H9 (cell line): Measurements from ENCODE around the gene IL1RAPL2. TPM values are rescaled to one million over a fixed set of nuclear protein-coding genes. Genes with fewer than 3 reads are reported as not detected.

Experiments
- DNase-seq: peaks from one replicate; pipeline ENCODE4 v3.0.0-alpha.2; 2017
- H2AFZ ChIP-seq: one replicate; pipeline ENCODE4 v1.6.1; 2013; ENCODE audit warnings: mild to moderate bottlenecking, low read length, control low read depth, moderate library complexity
- H2AK5ac ChIP-seq: 2 replicates; pipeline ENCODE4 v1.6.1; 2013; ENCODE audit warnings: low read length, control low read depth, mixed read lengths; ENCODE audit not compliant: insufficient read length
- H2BK120ac ChIP-seq: one replicate; pipeline ENCODE4 v1.6.1; 2013; ENCODE audit warnings: low read depth, mild to moderate bottlenecking, low read length, control low read depth, inconsistent platforms; ENCODE audit not compliant: poor library complexity, severe bottlenecking
- H2BK12ac ChIP-seq: 2 replicates; pipeline ENCODE4 v1.6.1; 2013; ENCODE audit warnings: low read length, control low read depth, mixed read lengths, low read depth; ENCODE audit not compliant: insufficient read length
- H2BK15ac ChIP-seq: 2 replicates; pipeline ENCODE4 v1.6.1; 2013; ENCODE audit warnings: low read depth, low read length, control low read depth
- H2BK20ac ChIP-seq: one replicate; pipeline ENCODE4 v1.6.1; 2013; ENCODE audit warnings: low read depth, mild to moderate bottlenecking, low read length, control low read depth, inconsistent platforms; ENCODE audit not compliant: poor library complexity, severe bottlenecking
- H2BK5ac ChIP-seq: 2 replicates; pipeline ENCODE4 v1.6.1; 2013; ENCODE audit warnings: low read length, control low read depth, mixed read lengths; ENCODE audit not compliant: insufficient read length
- H3K14ac ChIP-seq: 2 replicates; pipeline ENCODE4 v1.6.1; 2013; ENCODE audit warnings: low read length, control low read depth; ENCODE audit not compliant: insufficient read depth
- H3K18ac ChIP-seq: 2 replicates; pipeline ENCODE4 v1.6.1; 2013; ENCODE audit warnings: low read depth, mild to moderate bottlenecking, mixed read lengths, low read length, control low read depth; ENCODE audit not compliant: insufficient read length
- H3K23ac ChIP-seq: 2 replicates; pipeline ENCODE4 v1.6.1; 2013; ENCODE audit warnings: low read length, control low read depth, mixed read lengths, low read depth; ENCODE audit not compliant: insufficient read length
- H3K23me2 ChIP-seq: 2 replicates; pipeline ENCODE4 v1.6.1; 2013; ENCODE audit warnings: low read depth, mild to moderate bottlenecking, mixed read lengths, low read length, control low read depth; ENCODE audit not compliant: insufficient read length, poor library complexity, severe bottlenecking
- H3K27ac ChIP-seq: 2 replicates; pipeline ENCODE4 v1.5.1; 2013; ENCODE audit warnings: low read length, control low read depth, mixed read lengths, low read depth; ENCODE audit not compliant: insufficient read length
- H3K27me3 ChIP-seq: 2 replicates; pipeline ENCODE4 v1.6.1; 2013; ENCODE audit warnings: low read length, control low read depth, inconsistent platforms; ENCODE audit not compliant: insufficient read depth
- H3K4ac ChIP-seq: 2 replicates; pipeline ENCODE4 v1.6.1; 2013; ENCODE audit warnings: low read depth, mild to moderate bottlenecking, control low read depth, inconsistent platforms, low read length, moderate library complexity
- H3K4me1 ChIP-seq: 2 replicates; pipeline ENCODE4 v1.6.1; 2013; ENCODE audit warnings: low read length, control low read depth, inconsistent platforms; ENCODE audit not compliant: insufficient read depth
- H3K4me2 ChIP-seq: 2 replicates; pipeline ENCODE4 v1.6.1; 2013; ENCODE audit warnings: low read length, control low read depth, mixed read lengths; ENCODE audit not compliant: insufficient read length, insufficient read depth
- H3K56ac ChIP-seq: 2 replicates; pipeline ENCODE4 v1.6.1; 2013; ENCODE audit warnings: low read depth, mild to moderate bottlenecking, mixed read lengths, low read length, control low read depth; ENCODE audit not compliant: insufficient read length
- H3K79me1 ChIP-seq: 2 replicates; pipeline ENCODE4 v1.6.1; 2013; ENCODE audit warnings: low read depth, mild to moderate bottlenecking, moderate library complexity, low read length, control low read depth, inconsistent platforms; ENCODE audit not compliant: insufficient read depth, poor library complexity, severe bottlenecking
- H3K79me2 ChIP-seq: 2 replicates; pipeline ENCODE4 v1.6.1; 2013; ENCODE audit warnings: low read length, control low read depth, inconsistent platforms; ENCODE audit not compliant: insufficient read depth
- H3K9ac ChIP-seq: 2 replicates; pipeline ENCODE4 v1.6.1; 2013; ENCODE audit warnings: low read length, control low read depth, mixed read lengths; ENCODE audit not compliant: insufficient read length; ENCODE audit errors: extremely low read depth
- H3K9me3 ChIP-seq: one replicate; pipeline ENCODE4 v1.6.1; 2013; ENCODE audit warnings: low read depth, low read length, inconsistent platforms; ENCODE audit not compliant: control insufficient read depth
- H3T11ph ChIP-seq: one replicate; pipeline ENCODE4 v1.6.1; 2013; ENCODE audit warnings: mild to moderate bottlenecking, low read length, control low read depth, inconsistent platforms
- H4K20me1 ChIP-seq: one replicate; pipeline ENCODE4 v1.6.1; 2013; ENCODE audit not compliant: control insufficient read depth, insufficient read length, insufficient read depth
- H4K5ac ChIP-seq: 2 replicates; pipeline ENCODE4 v1.6.1; 2013; ENCODE audit warnings: low read depth, mild to moderate bottlenecking, mixed read lengths, low read length, control low read depth; ENCODE audit not compliant: insufficient read length
- H4K8ac ChIP-seq: replicated peaks from 2 replicates; pipeline ENCODE4 v1.6.1; 2013; ENCODE audit warnings: low read length, control low read depth, mixed read lengths, low read depth; ENCODE audit not compliant: insufficient read length
- H4K91ac ChIP-seq: 2 replicates; pipeline ENCODE4 v1.6.1; 2013; ENCODE audit warnings: low read depth, mild to moderate bottlenecking, moderate library complexity, mixed read lengths, low read length, control low read depth; ENCODE audit not compliant: insufficient read length
- H3K27ac Mint-ChIP-seq, 3 experiments: 2 replicates in 2 of 3; 3 replicates in 1 of 3; pipeline ENCODE4 v1.8.0; 2020 to 2021; ENCODE audit warnings: mixed read lengths in 3 of 3, mild to moderate bottlenecking in 1 of 3, moderate library complexity in 1 of 3
- H3K27me3 Mint-ChIP-seq: 2 replicates; pipeline ENCODE4 v1.8.0; 2021; ENCODE audit warnings: low read depth, mild to moderate bottlenecking, moderate library complexity, mixed read lengths
- H3K36me3 Mint-ChIP-seq, 3 experiments: 2 replicates in 2 of 3; 3 replicates in 1 of 3; pipeline ENCODE4 v1.8.0; 2020 to 2021; ENCODE audit warnings: low read depth in 3 of 3, mixed read lengths in 3 of 3; ENCODE audit not compliant: insufficient read depth in 1 of 3
- H3K4me1 Mint-ChIP-seq, 2 experiments: 2 replicates each; pipeline ENCODE4 v1.8.0; 2020; ENCODE audit warnings: mixed read lengths in 2 of 2
- H3K4me3 Mint-ChIP-seq, 2 experiments: 2 replicates in 1 of 2; 3 replicates in 1 of 2; pipeline ENCODE4 v1.8.0; 2020 to 2021; ENCODE audit warnings: mild to moderate bottlenecking in 2 of 2, mixed read lengths in 2 of 2, moderate library complexity in 1 of 2
- H3K9me3 Mint-ChIP-seq, 2 experiments: 2 replicates in 1 of 2; 3 replicates in 1 of 2; pipeline ENCODE4 v1.8.0; 2020; ENCODE audit warnings: mild to moderate bottlenecking in 2 of 2, mixed read lengths in 2 of 2, moderate library complexity in 1 of 2
- CTCF ChIP-seq: fragments of 200-600 bp; sonication (generic); conservative IDR thresholded peaks from 3 replicates; pipeline ENCODE4 v1.8.0; 2021; ENCODE audit warnings: antibody characterized with exemption, mild to moderate bottlenecking
- WGBS: extraction: QIAGEN DNeasy Blood & Tissue Kit; methylation state at CpG from one replicate; pipeline ENCODE4 v1.1.7; 2013; ENCODE audit warnings: missing lambda C conversion rate, low lambda C conversion rate, mixed read lengths; ENCODE audit not compliant: insufficient read length; ENCODE audit errors: extremely low coverage; 5-methylcytosine and 5-hydroxymethylcytosine counted together
- total RNA-seq: library from RNA; stranded (reverse); gene quantifications from 2 replicates; pipeline ENCODE4 v1.2.1, GENCODE V29; 2021

Gene IL1RAPL2
- total RNA-seq, 1 experiment from 2014 or later = not detected

GRCh38 chrX:105550043-105550663 is 984.2 kb downstream of the IL1RAPL2 start:
- Histone ChIP-seq H2BK20ac (no peak overlapping the region), H3K4me2 (no peak overlapping the region), H3K23me2 (peaks cover 2% of the 10 kb centered on the region), H4K20me1 (no peaks in the 10 kb centered on the region), H4K8ac (no peak overlapping the region), H3K4me1 (peaks cover 4% of the 10 kb centered on the region; the same call in 1 of the 2 replicates), H3K4ac (no peak overlapping the region), H2BK120ac (no peak overlapping the region), H2BK5ac (no peak overlapping the region), H2BK15ac (no peak overlapping the region), H2AK5ac (no peak overlapping the region), H3K18ac (no peak overlapping the region), H2AFZ (no peak overlapping the region), H4K5ac (no peak overlapping the region), H3K27ac (no peak overlapping the region), H3K27me3 (no peaks in the 10 kb centered on the region), H4K91ac (no peak overlapping the region), H3K9me3 (peaks cover 8% of the 10 kb centered on the region), H3K79me1 (no peaks in the 10 kb centered on the region), H2BK12ac (no peak overlapping the region), H3K14ac (no peak overlapping the region), H3K23ac (no peak overlapping the region), H3T11ph (no peak overlapping the region), H3K56ac (no peak overlapping the region), H3K79me2 (no peaks in the 10 kb centered on the region), H3K9ac (no peak overlapping the region)
- Mint-ChIP-seq H3K9me3 (peaks cover 0 to 30% of the 10 kb centered on the region in 2 experiments; a peak in 3 of 5 replicates), H3K27me3 (peaks cover 1% of the 10 kb centered on the region; the same call in 1 of the 2 replicates), H3K36me3 (no peaks in the 10 kb centered on the region; a peak in 2 of 7 replicates), H3K27ac (no peak overlapping the region), H3K4me3 (no peak overlapping the region), H3K4me1 (peaks cover 13 to 14% of the 10 kb centered on the region in 2 experiments)
- no CpG with 5 or more reads among the region's 3 CpGs for WGBS
- TF ChIP-seq CTCF = no peak
- no peak for DNase-seq
